Middle frontal gyrus (tissue), 1 donor: ENCODE data around the gene TNNI3K.
"Not testable (repeated sequence)": the region's sequence is repeated elsewhere in the genome, so short reads cannot be mapped to it uniquely, and the experiment has no call there.

Experiments used
- DNase-seq: peaks from one replicate; pipeline ENCODE4 v3.0.0-alpha.2; 2015; ENCODE audit warnings: low spot score; ENCODE audit errors: extremely low spot score

Gene TNNI3K, protein sequence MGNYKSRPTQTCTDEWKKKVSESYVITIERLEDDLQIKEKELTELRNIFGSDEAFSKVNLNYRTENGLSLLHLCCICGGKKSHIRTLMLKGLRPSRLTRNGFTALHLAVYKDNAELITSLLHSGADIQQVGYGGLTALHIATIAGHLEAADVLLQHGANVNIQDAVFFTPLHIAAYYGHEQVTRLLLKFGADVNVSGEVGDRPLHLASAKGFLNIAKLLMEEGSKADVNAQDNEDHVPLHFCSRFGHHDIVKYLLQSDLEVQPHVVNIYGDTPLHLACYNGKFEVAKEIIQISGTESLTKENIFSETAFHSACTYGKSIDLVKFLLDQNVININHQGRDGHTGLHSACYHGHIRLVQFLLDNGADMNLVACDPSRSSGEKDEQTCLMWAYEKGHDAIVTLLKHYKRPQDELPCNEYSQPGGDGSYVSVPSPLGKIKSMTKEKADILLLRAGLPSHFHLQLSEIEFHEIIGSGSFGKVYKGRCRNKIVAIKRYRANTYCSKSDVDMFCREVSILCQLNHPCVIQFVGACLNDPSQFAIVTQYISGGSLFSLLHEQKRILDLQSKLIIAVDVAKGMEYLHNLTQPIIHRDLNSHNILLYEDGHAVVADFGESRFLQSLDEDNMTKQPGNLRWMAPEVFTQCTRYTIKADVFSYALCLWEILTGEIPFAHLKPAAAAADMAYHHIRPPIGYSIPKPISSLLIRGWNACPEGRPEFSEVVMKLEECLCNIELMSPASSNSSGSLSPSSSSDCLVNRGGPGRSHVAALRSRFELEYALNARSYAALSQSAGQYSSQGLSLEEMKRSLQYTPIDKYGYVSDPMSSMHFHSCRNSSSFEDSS

DNA sequence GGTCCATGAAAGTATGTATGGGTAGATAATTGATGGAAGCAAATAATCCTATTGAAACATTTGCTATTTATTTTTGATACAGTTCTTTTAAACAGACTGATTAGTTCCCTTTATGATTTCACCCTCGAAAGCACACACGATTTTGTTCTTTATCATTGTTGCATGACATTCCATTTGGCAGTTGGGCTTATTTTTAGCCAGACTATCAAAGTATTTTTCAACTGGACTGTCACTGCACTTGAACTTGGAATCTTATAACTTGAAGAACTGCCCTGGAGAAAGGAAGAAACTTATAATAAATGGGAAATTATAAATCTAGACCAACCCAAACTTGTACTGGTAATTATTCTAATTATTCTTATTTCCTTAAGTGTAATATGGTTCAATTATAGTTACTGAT is at the start of gene TNNI3K:
TNNI3K (plus strand) TSS at position 235 of the 400 bp plus-strand sequence; CDS start at position 300, 65 bp downstream.
- no peak for DNase-seq

DNA sequence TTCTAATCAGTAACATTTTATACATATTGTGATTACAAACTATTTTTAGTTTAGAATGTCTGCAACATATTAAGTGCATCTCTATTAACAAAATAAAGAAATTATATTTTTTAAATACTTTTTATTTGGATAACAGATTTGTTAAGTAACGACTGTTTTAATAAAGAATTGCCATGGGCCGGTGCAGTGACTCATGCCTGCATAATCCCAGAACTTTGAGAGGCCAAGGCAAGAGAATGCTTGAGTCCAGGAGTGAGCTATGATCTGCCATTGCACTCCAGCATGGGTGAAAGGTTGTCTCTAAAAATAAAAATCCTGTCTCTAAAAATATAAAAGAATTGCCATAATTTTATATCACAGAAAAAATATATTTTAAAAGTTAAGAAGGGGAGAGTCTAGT is 41.3 kb upstream of the TNNI3K start:
- DNase-seq = no peak

DNA sequence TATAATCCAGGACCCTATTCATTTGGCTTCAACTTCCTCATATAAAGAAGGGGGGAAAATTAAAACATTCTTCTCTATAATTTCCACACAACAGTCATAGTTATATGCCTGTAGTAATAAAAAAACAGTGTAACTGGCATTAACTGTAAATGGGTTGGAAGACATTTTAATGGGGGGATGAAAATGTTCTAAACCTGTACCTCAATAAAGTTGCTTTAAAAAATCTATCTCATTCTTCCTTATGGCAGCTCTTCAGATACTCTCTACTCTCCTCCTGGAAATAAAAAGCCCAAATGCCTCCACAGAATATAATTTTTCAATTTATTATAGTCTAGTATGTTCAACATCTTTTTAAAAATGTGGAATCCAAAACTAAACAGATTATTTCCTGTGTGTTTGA is 39.8 kb upstream of the TNNI3K start:
- no peak for DNase-seq

DNA sequence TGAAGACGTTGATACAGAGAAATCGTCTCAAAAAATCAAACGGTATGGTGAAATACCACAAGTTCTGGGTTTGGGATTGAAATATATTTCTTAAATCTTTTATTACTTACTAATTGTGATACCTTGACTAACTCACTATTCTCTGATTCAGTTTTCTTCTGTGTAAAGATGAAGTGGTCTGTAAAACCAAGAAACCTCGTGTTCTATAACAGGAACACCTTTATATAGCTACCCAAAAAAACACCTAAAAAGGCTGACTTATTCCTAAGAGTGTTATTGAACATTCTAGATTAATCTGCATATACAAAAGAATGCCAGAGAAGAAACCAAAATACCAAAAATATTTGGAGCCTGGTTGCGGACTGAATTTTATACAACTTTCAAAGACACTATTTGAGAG is 37.9 kb upstream of the TNNI3K start:
- no peak for DNase-seq

DNA sequence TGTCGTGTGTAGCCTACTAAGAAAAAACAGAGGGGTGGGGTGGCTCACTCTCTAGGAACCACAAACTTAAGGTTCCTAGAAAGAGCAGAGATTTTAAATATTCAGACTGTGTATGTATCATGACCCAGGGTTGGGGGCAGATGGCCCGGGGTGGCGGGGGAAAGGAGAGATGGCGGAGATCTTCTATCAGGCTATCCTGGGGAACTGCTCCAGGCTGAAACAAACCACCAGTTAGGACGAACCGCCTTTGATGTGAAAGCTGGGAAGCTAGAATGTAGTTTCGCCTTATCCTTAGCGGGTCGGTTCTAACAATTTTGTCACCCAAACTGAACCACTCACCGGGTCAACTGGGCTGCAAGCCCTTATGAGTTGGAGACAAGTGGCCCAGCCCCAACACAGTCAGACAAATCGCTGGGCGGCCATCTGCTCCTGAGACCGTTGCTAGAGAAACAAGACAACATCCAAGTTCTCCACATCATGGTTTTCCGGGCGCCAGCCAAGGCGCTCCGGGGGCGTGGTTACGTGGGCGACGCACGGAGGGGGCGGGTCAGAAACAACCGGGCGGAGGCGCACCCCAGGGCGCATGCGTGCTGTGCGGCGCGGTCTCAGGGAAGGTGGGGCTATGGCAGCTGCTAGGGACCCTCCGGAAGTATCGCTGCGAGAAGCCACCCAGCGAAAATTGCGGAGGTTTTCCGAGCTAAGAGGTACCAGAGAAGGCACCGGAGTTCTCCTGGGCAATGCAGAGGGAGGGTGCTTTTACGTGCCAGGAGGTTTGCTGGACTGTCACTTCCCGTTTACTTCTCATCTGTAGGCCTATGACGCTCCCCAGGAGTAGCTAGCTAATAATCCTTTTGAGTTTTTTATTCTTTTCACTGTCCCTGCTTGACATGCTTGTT is 37.3 kb upstream of the TNNI3K start, which contains the start of the genes FPGT and LRRIQ3:
FPGT (plus strand) TSS at position 586 of the 896 bp plus-strand sequence; CDS start at position 623, 37 bp downstream.
LRRIQ3 (minus strand) TSS at position 520 of the 896 bp plus-strand sequence. CDS start 14,492 bp downstream, outside the sequence.
- DNase-seq = peak; percentile 87

DNA sequence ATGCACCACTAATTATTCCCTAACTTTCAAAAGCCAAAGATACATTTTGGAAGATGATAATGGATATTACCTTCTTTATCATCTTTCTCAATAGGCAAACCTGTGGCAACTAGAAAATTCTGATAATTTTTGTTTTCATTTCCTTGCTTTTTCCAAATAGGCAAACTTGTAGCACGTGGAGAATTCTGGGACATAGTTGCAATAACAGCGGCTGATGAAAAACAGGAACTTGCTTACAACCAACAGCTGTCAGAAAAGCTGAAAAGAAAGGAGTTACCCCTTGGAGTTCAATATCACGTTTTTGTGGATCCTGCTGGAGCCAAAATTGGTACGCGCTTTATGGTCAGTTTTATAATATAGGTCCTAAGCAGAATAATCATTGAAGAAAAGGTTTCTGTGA is 35.7 kb upstream of the TNNI3K start:
- no peak for DNase-seq

DNA sequence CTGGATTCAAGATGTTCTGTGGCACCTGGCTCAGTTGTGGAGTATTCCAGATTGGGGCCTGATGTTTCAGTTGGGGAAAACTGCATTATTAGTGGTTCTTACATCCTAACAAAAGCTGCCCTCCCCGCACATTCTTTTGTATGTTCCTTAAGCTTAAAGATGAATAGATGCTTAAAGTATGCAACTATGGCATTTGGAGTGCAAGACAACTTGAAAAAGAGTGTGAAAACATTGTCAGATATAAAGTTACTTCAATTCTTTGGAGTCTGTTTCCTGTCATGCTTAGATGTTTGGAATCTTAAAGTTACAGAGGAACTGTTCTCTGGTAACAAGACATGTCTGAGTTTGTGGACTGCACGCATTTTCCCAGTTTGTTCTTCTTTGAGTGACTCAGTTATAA is 29.9 kb upstream of the TNNI3K start:
- no peak for DNase-seq

DNA sequence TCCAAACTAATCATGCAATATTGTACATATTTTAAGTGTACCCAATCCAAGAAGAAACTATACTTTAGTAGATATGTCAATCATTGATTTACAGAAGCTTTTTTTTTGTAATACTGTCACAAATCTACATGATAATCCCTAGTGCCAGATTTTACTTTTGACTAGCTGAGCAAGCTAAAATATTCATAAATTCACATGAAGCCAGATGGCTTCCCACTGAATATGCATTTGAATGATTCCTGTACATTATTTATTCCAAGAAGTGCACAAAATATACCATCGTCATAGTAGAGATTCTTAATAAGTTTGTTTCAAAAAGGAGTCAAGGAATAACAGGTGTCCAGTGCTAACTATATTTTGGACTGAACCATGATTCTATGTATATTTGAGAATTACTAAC is 20.0 kb upstream of the TNNI3K start:
- DNase-seq = no peak

DNA sequence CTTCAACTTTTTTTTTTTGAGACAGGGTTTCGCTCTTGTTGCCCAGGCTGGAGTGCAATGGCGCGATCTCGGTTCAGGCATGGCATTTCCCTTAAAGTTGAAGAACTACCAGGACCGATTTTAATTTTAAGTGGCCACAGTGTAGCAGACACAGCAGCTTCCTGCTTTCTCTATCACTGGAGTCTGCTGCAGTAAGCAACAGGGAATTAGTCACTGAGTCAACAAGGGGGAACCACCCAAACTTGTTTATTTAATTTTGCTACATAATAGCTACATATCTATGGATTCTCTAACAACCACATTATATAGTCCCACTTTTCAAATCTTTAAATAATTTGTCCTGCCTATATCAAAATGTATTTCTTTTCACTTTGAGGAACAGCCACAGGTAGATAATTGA is 12.5 kb upstream of the TNNI3K start:
- DNase-seq = no peak

DNA sequence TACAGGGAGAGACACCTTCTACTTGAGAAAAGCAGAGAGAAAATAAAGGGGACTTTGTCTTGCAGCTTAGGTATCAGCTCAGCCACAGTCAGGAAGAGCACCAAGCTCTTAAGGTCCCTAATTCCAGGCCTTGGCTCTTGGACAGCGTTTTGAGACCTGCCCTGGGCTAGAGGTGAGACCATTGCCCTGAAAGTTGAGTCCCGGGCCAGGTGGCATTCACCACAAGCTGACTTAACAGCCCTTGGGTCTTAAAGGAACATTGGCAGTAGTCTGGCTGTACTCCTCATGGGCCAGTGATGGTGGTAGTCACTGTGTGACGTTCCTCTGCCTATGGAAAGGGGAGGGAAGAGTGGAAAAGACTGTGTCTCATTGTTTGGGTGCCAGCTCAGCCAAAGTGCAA is 11.7 kb upstream of the TNNI3K start:
- DNase-seq = no peak

DNA sequence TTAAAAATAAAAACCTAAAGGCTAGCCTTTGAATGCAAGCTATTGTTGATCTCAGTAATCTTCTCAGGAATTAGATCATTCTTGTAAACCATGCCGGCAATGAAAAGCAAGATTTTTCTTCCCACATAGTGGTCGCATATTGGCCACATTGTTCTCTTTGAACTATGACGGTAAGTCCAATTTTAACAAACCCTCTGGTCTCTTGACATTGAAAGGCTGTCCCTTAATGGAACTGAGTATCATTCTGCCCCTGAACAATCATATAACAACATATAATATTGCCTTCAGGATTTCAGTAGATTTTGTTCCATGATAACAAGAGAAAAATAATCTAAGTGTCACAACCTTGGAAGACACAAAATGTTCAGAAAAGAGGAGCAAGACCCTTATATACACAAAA is 1.3 kb downstream of the TNNI3K start:
- no peak for DNase-seq

DNA sequence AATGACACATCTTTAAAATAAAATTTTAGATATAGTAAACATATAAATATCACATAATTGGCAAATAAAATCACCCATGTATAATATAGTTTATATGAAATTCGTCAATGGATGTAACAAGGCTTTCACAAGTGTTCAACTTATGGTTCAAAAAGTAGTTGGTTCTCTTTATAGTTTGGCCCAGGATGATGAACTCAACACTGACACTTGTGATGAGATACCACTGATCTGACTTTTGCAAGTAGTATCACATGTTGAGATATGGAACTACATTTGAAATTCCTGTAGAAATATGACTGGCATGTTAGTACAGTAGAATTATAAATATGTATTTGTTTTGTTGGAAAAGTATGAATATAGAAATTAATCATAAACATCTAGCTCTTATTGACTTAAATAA is 1.8 kb downstream of the TNNI3K start:
- DNase-seq = no peak

DNA sequence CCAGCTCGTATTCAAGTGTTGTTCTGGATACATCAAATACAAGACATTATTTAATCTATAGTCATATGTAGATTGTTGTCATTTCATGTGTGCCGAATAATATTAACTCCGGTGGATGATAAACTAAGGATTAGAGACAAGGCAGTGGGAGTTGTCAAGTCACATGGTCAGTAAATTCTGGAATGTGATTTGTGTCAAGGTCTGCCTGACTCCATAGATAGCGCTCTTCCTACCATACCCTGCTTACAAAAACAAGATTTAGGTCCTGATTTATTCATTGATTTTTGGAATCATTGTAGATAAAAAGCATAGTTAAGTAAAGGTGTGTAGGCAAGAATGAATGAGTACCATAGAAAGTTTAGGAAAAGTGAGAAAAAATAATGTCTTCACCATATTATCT is 2.6 kb downstream of the TNNI3K start:
- no peak for DNase-seq

DNA sequence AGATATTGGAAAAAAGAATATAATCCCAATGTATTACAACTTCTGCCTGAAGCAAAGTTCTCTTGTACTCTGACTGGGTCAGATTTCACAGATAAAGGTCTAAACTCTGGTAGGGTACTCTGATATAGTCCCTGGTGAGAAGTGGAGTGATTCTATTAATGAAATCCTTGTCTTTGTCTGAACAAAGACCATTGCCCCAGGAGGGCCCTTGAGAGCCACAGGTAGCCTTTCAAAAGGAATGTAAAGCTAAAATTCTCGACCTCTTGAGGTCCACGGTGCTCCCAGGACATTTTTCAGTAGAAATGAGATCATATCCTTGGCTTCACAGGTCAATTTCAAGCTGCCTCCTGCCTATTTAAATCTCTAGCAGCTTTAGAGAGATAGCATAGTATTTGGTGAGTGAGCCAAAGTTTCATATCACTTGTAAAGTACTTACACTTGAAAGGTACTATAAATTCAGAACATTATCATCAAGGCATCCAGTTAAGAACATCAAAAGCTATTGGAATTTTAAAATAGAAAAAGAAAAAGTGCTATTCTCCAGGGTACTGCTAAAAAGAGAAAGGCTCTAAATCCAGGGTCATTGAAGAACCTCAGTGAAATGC is 10.1 kb downstream of the TNNI3K start:
- no peak for DNase-seq

DNA sequence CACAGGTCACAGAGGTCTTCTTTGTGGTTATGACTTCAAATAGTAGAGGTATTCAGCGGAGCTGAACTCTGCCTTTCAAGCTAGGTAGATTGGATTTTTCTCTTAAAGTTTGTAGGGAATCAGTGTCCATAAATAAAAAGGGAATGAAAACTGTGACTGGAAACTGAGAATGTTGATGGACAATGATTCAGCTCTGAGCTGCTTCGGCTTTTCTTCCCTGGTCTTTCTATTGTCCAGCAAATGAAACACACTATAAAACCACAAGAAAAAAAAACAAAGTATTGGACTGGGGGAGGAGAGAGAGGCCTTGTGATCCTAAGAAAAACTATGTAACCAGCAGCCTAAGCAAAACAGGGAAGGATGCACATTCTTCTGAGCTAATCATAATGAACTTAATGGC is 11.1 kb downstream of the TNNI3K start:
- DNase-seq = no peak

DNA sequence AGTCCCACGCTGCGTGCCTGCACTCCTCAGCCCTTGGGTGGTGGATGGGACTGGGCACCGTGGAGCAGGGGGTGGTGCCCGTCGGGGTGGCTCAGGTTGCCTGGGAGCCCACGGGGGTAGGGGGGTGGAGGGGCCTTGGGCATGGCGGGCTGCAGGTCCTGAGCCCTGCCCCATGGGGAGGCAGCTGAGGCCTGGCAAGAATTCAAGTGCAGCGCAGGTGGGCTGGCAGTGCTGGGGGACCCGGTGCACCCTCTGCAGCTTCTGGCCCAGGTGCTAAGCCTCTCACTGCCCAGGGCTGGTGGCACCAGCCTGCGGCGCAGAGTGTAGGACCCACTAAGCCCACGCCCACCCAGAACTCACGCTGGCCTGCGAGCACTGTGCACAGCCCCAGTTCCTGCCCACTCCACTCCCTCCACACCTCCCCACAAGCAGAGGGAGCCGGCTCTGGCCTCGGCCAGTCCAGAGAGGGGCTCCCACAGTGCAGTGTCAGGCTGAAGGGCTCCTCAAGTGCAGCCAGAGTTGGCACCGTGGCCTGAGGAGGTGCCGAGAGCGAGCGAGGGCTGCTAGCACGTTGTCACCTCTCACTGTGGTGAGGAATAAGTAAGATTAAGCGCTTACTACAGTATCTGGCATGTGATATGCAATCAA is 12.8 kb downstream of the TNNI3K start:
- DNase-seq = no peak

DNA sequence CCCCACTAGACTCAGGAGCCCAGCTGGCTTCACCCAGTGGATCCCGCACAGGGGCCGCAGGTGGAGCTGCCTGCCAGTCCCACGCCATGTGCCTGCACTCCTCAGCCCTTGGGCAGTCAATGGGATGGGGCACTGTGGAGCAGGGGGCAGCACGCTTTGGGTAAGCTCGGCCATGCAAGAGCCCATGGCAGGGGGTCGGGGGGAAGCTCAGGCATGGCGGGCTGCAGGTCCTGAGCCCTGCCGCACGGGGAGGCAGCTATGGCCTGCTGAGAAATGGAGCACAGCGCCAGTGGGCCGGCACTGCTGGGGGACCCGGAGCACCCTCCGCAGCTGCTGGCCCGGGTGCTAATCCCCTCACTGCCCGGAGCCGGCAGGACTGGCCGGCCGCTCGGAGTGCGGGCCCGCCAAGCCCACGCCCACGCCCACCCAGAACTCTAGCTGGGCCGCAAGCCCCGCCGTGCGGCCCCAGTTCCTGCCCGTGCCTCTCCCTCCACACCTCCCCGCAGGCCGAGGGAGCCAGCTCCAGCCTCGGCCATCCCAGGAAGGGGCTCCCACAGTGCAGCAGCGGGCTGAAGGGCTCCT is 18.1 kb downstream of the TNNI3K start:
- not testable (repeated sequence) for DNase-seq

DNA sequence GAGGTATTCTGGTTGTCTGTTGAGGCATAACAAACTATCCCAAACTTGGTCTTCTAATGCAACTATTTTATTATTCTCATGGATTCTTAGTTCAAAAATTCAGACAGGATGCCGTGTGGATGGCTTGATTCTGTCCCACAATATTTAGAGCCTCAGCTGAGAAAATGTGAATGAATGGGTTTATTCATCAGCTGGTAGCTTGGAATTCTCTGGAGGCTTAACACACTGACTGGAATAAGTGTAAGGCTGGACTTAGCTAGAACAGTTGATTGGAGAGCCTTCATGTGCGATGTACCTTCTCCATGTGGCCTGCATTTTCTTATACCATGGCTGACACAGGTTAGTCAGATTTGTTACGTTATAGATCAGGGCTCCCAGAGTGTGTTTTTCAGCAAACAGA is 30.8 kb downstream of the TNNI3K start:
- no peak for DNase-seq

DNA sequence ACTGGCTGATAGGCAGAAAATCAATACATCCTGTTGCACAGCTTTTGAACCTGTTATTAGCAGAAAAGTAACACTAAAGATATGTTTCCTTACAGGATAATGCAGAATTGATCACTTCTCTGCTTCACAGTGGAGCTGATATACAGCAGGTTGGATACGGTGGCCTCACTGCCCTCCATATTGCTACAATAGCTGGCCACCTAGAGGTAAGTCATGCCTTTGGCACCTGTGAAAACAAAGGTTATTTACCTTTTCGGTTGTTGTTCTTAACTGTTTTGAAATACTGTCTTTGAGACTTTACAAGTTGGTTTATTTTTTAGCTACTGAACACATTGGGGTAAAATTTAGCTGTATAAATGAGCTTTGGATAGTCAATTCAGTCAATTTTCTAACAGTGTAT is 36.3 kb downstream of the TNNI3K start:
- DNase-seq = no peak
